AG08395 (cell line): ENCODE results near the gene SLC15A2.
"Not testable (repeated sequence)": the region's sequence is repeated elsewhere in the genome, so short reads cannot be mapped to it uniquely, and the experiment has no call there.

ENCODE experiments used
- DNase-seq: peaks from one replicate; pipeline ENCODE4 v3.0.0; 2012; ENCODE audit warnings: mixed read lengths, low spot score

Gene SLC15A2

GRCh38 chr3:121924734-121925133 is 30.5 kb downstream of the SLC15A2 start:
- no peak for DNase-seq

GRCh38 chr3:121926380-121926779 is 32.2 kb downstream of the SLC15A2 start:
- DNase-seq, result no peak

GRCh38 chr3:121938141-121938855 is 44.1 kb downstream of the SLC15A2 start:
- DNase-seq, result not testable (repeated sequence)

- no peak for DNase-seq
Observed at GRCh38 chr3:121941592-121941991, 47.4 kb downstream of the SLC15A2 start.

GRCh38 chr3:121942116-121942786 is 48.0 kb downstream of the SLC15A2 start:
- no peak for DNase-seq

- DNase-seq, result no peak
Observed at GRCh38 chr3:121943431-121943830, 49.2 kb downstream of the SLC15A2 start.

GRCh38 chr3:121948641-121949040 is 54.4 kb downstream of the SLC15A2 start:
- no peak for DNase-seq

- DNase-seq, result no peak
Observed at GRCh38 chr3:121951291-121951919, 57.2 kb downstream of the SLC15A2 start.

- no peak for DNase-seq
Observed at GRCh38 chr3:121956363-121956762, 62.2 kb downstream of the SLC15A2 start.

- DNase-seq, result no peak
Observed at GRCh38 chr3:121957674-121958415, 63.6 kb downstream of the SLC15A2 start.

- no peak for DNase-seq
Observed at GRCh38 chr3:121958801-121959200, 64.6 kb downstream of the SLC15A2 start.

- no peak for DNase-seq
Observed at GRCh38 chr3:121961283-121961682, 67.1 kb downstream of the SLC15A2 start.

GRCh38 chr3:121962443-121962842 is 68.2 kb downstream of the SLC15A2 start:
- DNase-seq, result no peak

GRCh38 chr3:121963608-121964007 is 69.4 kb downstream of the SLC15A2 start:
- DNase-seq, result no peak

GRCh38 chr3:121969631-121970030 is 75.4 kb downstream of the SLC15A2 start:
- no peak for DNase-seq

GRCh38 chr3:121970047-121970446 is 75.8 kb downstream of the SLC15A2 start:
- DNase-seq, result no peak

GRCh38 chr3:121974601-121975111 is 80.5 kb downstream of the SLC15A2 start:
- DNase-seq, result no peak

- no peak for DNase-seq
Observed at GRCh38 chr3:121975702-121976302, 81.6 kb downstream of the SLC15A2 start.

- no peak for DNase-seq
Observed at GRCh38 chr3:121976727-121977126, 82.5 kb downstream of the SLC15A2 start.

GRCh38 chr3:121979246-121979645 is 85.0 kb downstream of the SLC15A2 start:
- no peak for DNase-seq

GRCh38 chr3:121979734-121980449 is 85.7 kb downstream of the SLC15A2 start:
- no peak for DNase-seq
